HEK293 (cell line): ENCODE results near the gene DDX41.

Source experiments
- CTCF ChIA-PET: fragments of 350-600 bp; formaldehyde crosslinking; extraction: SDS; loops from one replicate; lab custom pipeline; 2021; ENCODE audit warnings: antibody characterized with exemption; lab: Yijun Ruan, JAX
- POLR2A ChIA-PET: fragments of 300-600 bp; formaldehyde crosslinking; extraction: SDS; loops from one replicate; lab custom pipeline; 2020; ENCODE audit warnings: antibody characterized with exemption, inconsistent platforms; lab: Yijun Ruan, JAX
- H3K27ac ChIP-seq: fragments of 200-500 bp; sonication (Bioruptor generic); 2 replicates; pipeline ENCODE4 v1.5.1; 2014; ENCODE audit warnings: low read depth, low read length, control low read depth, inconsistent platforms; ENCODE audit errors: extremely low read depth
- H3K36me3 ChIP-seq, 2 experiments: fragments of 200-500 bp in 1 of 2; sonication (Bioruptor generic) in 1 of 2; 1 replicate in 1 of 2; 2 replicates in 1 of 2; pipeline ENCODE4 v1.5.1; 2014 to 2017; ENCODE audit warnings: inconsistent platforms in 2 of 2, low read length in 2 of 2; ENCODE audit not compliant: control insufficient read depth in 2 of 2, insufficient read depth in 1 of 2
- H3K4me1 ChIP-seq: fragments of 200-500 bp; sonication (Bioruptor generic); 2 replicates; pipeline ENCODE4 v1.5.1; 2014; ENCODE audit warnings: mild to moderate bottlenecking, low read length, inconsistent platforms; ENCODE audit not compliant: control insufficient read depth, insufficient read depth
- H3K4me3 ChIP-seq: 2 replicates; pipeline ENCODE4 v1.5.1; 2011; ENCODE audit warnings: low read depth, mild to moderate bottlenecking, control low read depth, low read length, moderate library complexity
- H3K9me3 ChIP-seq: fragments of 200-500 bp; sonication (Bioruptor generic); 2 replicates; pipeline ENCODE4 v1.5.1; 2014; ENCODE audit warnings: low read depth, low read length, inconsistent platforms; ENCODE audit not compliant: control insufficient read depth, insufficient read depth
- EGR2 ChIP-seq: fragments of 450-650 bp; formaldehyde crosslinking; IDR thresholded peaks from 2 replicates; pipeline ENCODE4 v1.5.1; 2016; ENCODE audit warnings: low read depth, missing biosample characterization, missing genetic modification characterization
- FEZF1 ChIP-seq: fragments of 450-650 bp; formaldehyde crosslinking; IDR thresholded peaks from 2 replicates; pipeline ENCODE4 v1.5.1; 2016; ENCODE audit warnings: missing biosample characterization, missing genetic modification characterization
- IKZF3 ChIP-seq: fragments of 450-650 bp; IDR thresholded peaks from 2 replicates; pipeline ENCODE4 v1.5.0; 2018; ENCODE audit warnings: missing biosample characterization, mild to moderate bottlenecking, missing genetic modification characterization, moderate library complexity
- KLF7 ChIP-seq: fragments of 450-650 bp; formaldehyde crosslinking; IDR thresholded peaks from 2 replicates; pipeline ENCODE4 v1.5.1; 2016; ENCODE audit warnings: missing biosample characterization, missing genetic modification characterization, borderline replicate concordance
- MZF1 ChIP-seq: fragments of 450-650 bp; formaldehyde crosslinking; IDR thresholded peaks from 2 replicates; pipeline ENCODE4 v1.5.1; 2017; ENCODE audit warnings: missing biosample characterization, missing genetic modification characterization, borderline replicate concordance
- SP7 ChIP-seq: fragments of 450-650 bp; formaldehyde crosslinking; IDR thresholded peaks from 2 replicates; pipeline ENCODE4 v1.5.1; 2016; ENCODE audit warnings: missing biosample characterization, missing genetic modification characterization
- WT1 ChIP-seq: fragments of 450-650 bp; formaldehyde crosslinking; IDR thresholded peaks from 2 replicates; pipeline ENCODE4 v1.5.1; 2016; ENCODE audit warnings: missing biosample characterization, missing genetic modification characterization
- ZBTB1 ChIP-seq: fragments of 450-650 bp; formaldehyde crosslinking; IDR thresholded peaks from 2 replicates; pipeline ENCODE4 v1.5.1; 2016; ENCODE audit warnings: missing biosample characterization, missing genetic modification characterization
- ZNF140 ChIP-seq: fragments of 450-650 bp; formaldehyde crosslinking; IDR thresholded peaks from 2 replicates; pipeline ENCODE4 v1.5.1; 2016; ENCODE audit warnings: missing biosample characterization, missing genetic modification characterization
- ZNF174 ChIP-seq: fragments of 450-650 bp; formaldehyde crosslinking; IDR thresholded peaks from 2 replicates; pipeline ENCODE4 v1.5.0; 2017; ENCODE audit warnings: missing biosample characterization, mild to moderate bottlenecking, missing genetic modification characterization
- ZNF211 ChIP-seq: fragments of 450-650 bp; formaldehyde crosslinking; IDR thresholded peaks from 2 replicates; pipeline ENCODE4 v1.5.1; 2016; ENCODE audit warnings: low read depth, missing biosample characterization, missing genetic modification characterization
- ZNF335 ChIP-seq: fragments of 450-650 bp; formaldehyde crosslinking; conservative IDR thresholded peaks from 2 replicates; pipeline ENCODE4 v1.5.1; 2016; ENCODE audit warnings: missing biosample characterization, missing genetic modification characterization
- ZNF341 ChIP-seq: fragments of 450-650 bp; formaldehyde crosslinking; IDR thresholded peaks from 2 replicates; pipeline ENCODE4; 2016; ENCODE audit warnings: low read depth, missing biosample characterization, missing genetic modification characterization
- ZNF350 ChIP-seq: fragments of 450-650 bp; formaldehyde crosslinking; IDR thresholded peaks from 2 replicates; pipeline ENCODE4 v1.5.0; 2017; ENCODE audit warnings: missing biosample characterization, mild to moderate bottlenecking, missing genetic modification characterization
- ZNF37A ChIP-seq: fragments of 450-650 bp; IDR thresholded peaks from 2 replicates; pipeline ENCODE4 v1.5.1; 2018; ENCODE audit warnings: missing biosample characterization, missing genetic modification characterization
- ZNF391 ChIP-seq: fragments of 450-650 bp; formaldehyde crosslinking; IDR thresholded peaks from 2 replicates; pipeline ENCODE4 v1.5.1; 2016; ENCODE audit warnings: low read depth, missing biosample characterization, missing genetic modification characterization, borderline replicate concordance
- ZNF394 ChIP-seq: fragments of 450-650 bp; formaldehyde crosslinking; IDR thresholded peaks from 2 replicates; pipeline ENCODE4 v1.5.1; 2016; ENCODE audit warnings: missing biosample characterization, missing genetic modification characterization, mild to moderate bottlenecking, moderate library complexity, borderline replicate concordance
- ZNF629 ChIP-seq: fragments of 450-650 bp; formaldehyde crosslinking; IDR thresholded peaks from 2 replicates; pipeline ENCODE4 v1.5.1; 2017; ENCODE audit warnings: missing biosample characterization, missing genetic modification characterization
- ZNF768 ChIP-seq: fragments of 450-650 bp; formaldehyde crosslinking; IDR thresholded peaks from 2 replicates; pipeline ENCODE4 v1.5.1; 2018; ENCODE audit warnings: missing biosample characterization, mild to moderate bottlenecking, missing genetic modification characterization
- ZNF791 ChIP-seq: fragments of 450-650 bp; formaldehyde crosslinking; IDR thresholded peaks from 2 replicates; pipeline ENCODE4 v1.5.1; 2016; ENCODE audit warnings: missing biosample characterization, missing genetic modification characterization
- ZSCAN23 ChIP-seq: fragments of 450-650 bp; formaldehyde crosslinking; IDR thresholded peaks from 2 replicates; pipeline ENCODE4 v1.5.1; 2016; ENCODE audit warnings: missing biosample characterization, missing genetic modification characterization
- TF ChIP-seq, protein P1 (sequence below): fragments of 450-650 bp; formaldehyde crosslinking; IDR thresholded peaks from 2 replicates; pipeline ENCODE4 v1.5.1; 2016; ENCODE audit warnings: missing biosample characterization, missing genetic modification characterization
- TF ChIP-seq, protein P2 (sequence below): fragments of 450-650 bp; formaldehyde crosslinking; IDR thresholded peaks from 2 replicates; pipeline ENCODE4 v1.5.1; 2016; ENCODE audit warnings: missing biosample characterization, missing genetic modification characterization
- TF ChIP-seq, protein P3 (sequence below): fragments of 450-650 bp; formaldehyde crosslinking; IDR thresholded peaks from 2 replicates; pipeline ENCODE4 v1.5.1; 2017; ENCODE audit warnings: missing biosample characterization, mild to moderate bottlenecking, missing genetic modification characterization, moderate library complexity
- TF ChIP-seq, protein P4 (sequence below): fragments of 450-650 bp; formaldehyde crosslinking; IDR thresholded peaks from 2 replicates; pipeline ENCODE4 v1.5.1; 2016; ENCODE audit warnings: missing biosample characterization, missing genetic modification characterization, borderline replicate concordance

The DDX41 gene

DNA sequence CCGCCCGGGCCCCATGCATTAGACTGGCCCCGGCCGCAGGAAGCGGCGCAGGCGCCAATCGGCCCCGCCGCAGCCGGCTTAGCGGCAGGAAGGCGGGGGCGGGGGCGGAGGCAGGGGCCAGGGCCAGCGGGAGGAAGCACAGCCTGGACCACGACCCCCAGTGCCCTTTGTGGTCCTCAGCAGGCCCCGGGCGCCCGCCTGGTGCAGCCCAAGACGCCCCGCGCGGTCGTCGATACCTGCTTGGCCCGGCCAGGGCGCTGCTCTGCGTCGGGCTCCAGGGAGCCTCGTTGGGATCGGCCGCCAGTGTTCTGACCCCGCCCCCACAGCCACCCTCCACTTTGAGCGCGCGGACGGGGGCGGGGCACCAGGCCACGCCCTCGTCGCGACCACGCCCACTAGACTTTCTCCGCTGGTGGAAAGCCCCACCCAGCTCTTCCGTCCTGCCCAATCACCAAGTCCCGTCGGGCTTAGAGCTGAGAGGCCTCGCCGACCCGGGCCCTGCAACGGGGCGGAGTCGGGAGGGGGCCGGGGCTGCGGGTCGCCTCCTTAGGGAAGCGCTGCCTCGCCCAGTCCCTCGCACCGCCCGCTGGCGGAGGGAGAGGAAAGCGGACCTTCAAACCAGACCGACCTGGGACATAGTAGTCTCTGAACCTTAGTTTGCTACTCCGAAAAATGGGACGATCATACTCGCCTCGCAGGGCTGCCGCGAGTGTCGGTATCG lies 19.3 kb downstream of the DDX41 start, which contains the start of gene PDLIM7 (continued):
- 0 out of 2 replicates have a peak, but pooled peaks have one; percentile 15 for TF ChIP-seq ZNF391 (tag by site-specific recombination)
- TF ChIP-seq ZSCAN23 = no peak
- no peak for TF ChIP-seq ZBTB1 (tag by site-specific recombination)
- TF ChIP-seq ZNF211 (tag by site-specific recombination) = no peak
- no peak for TF ChIP-seq ZNF350 (tag by site-specific recombination)
- TF ChIP-seq, all 188 proteins: peak for 47

DNA sequence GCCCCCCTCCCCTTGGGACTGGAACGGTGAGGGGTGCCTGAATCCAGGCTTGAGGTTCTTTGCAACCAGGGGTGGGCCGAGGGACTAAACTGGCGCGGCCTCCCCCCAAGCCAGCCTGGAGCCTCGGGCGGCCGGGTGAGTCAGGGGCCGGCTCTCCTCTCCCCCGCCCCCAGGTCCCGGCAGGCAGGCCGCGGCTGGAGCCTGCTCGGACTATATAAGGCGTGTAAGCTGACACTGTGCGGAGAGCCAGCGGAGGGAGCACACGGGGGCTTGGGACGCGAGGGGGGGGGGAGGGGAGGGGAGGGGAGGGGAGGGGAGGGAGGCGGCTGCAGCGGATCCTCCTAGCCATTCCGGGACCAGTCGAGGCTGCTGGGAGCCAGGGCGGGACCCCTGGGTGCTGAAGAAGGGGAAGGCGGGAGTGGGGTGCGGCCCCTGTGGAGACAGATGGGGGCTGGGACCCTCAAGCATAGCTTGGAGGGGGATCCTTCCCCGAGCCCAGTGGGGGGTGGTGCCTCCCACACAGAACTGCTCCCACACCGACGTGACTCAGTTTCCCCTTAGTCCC lies 20.0 kb downstream of the DDX41 start:
- H3K36me3 ChIP-seq = peaks cover 0 to 30% of the 10 kb centered on the region in 2 experiments; a peak in 1 of 3 replicates
- H3K4me3 ChIP-seq = peak overlapping the region; percentile 67
- POLR2A ChIA-PET = interaction anchor here (0.6 to 7.0 kb wide), 25 partner anchors 8 to 707 kb away, joined by 3 to 106 read pairs (median 5); partner anchors contain the start of genes B4GALT7, DBN1, DDX41 and GRK6
- peak overlapping the region; percentile 98 for H3K27ac ChIP-seq
- peaks cover 20% of the 10 kb centered on the region for H3K4me1 ChIP-seq
- CTCF ChIA-PET = interaction anchor here (0.6 to 4.0 kb wide), 10 partner anchors 25 to 1569 kb away, joined by 3 to 23 read pairs (median 4); no protein-coding TSS in a partner anchor
- H3K9me3 ChIP-seq = no peaks in the 10 kb centered on the region
- TF ChIP-seq ZNF394 (tag by site-specific recombination) (no peak), ZNF341 (tag by site-specific recombination) (peak; percentile 77), WT1 (peak; percentile 67), SP7 (tag by site-specific recombination) (no peak), ZNF140 (no peak), IKZF3 (tag by site-specific recombination) (peak; percentile 44), FEZF1 (tag by site-specific recombination) (no peak), ZNF350 (tag by site-specific recombination) (no peak), ZNF335 (tag by site-specific recombination) (peak; percentile 8; the same call in 1 of the 2 replicates), ZNF629 (peak; percentile 22; the same call in 1 of the 2 replicates), ZNF768 (tag by site-specific recombination) (no peak), KLF7 (no peak), MZF1 (tag by site-specific recombination) (no peak), ZNF174 (tag by site-specific recombination) (no peak), ZBTB1 (tag by site-specific recombination) (0 out of 2 replicates have a peak, but pooled peaks have one; percentile 20), ZNF791 (tag by site-specific recombination) (no peak), EGR2 (peak; percentile 39), ZNF37A (no peak)
- TF ChIP-seq, protein P1, sequence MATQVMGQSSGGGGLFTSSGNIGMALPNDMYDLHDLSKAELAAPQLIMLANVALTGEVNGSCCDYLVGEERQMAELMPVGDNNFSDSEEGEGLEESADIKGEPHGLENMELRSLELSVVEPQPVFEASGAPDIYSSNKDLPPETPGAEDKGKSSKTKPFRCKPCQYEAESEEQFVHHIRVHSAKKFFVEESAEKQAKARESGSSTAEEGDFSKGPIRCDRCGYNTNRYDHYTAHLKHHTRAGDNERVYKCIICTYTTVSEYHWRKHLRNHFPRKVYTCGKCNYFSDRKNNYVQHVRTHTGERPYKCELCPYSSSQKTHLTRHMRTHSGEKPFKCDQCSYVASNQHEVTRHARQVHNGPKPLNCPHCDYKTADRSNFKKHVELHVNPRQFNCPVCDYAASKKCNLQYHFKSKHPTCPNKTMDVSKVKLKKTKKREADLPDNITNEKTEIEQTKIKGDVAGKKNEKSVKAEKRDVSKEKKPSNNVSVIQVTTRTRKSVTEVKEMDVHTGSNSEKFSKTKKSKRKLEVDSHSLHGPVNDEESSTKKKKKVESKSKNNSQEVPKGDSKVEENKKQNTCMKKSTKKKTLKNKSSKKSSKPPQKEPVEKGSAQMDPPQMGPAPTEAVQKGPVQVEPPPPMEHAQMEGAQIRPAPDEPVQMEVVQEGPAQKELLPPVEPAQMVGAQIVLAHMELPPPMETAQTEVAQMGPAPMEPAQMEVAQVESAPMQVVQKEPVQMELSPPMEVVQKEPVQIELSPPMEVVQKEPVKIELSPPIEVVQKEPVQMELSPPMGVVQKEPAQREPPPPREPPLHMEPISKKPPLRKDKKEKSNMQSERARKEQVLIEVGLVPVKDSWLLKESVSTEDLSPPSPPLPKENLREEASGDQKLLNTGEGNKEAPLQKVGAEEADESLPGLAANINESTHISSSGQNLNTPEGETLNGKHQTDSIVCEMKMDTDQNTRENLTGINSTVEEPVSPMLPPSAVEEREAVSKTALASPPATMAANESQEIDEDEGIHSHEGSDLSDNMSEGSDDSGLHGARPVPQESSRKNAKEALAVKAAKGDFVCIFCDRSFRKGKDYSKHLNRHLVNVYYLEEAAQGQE (tag by site-specific recombination) = 0 out of 2 replicates have a peak, but pooled peaks have one; percentile 6
- TF ChIP-seq, protein P2, sequence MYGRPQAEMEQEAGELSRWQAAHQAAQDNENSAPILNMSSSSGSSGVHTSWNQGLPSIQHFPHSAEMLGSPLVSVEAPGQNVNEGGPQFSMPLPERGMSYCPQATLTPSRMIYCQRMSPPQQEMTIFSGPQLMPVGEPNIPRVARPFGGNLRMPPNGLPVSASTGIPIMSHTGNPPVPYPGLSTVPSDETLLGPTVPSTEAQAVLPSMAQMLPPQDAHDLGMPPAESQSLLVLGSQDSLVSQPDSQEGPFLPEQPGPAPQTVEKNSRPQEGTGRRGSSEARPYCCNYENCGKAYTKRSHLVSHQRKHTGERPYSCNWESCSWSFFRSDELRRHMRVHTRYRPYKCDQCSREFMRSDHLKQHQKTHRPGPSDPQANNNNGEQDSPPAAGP = peak; percentile 55; the same call in 1 of the 2 replicates
- TF ChIP-seq, protein P3, sequence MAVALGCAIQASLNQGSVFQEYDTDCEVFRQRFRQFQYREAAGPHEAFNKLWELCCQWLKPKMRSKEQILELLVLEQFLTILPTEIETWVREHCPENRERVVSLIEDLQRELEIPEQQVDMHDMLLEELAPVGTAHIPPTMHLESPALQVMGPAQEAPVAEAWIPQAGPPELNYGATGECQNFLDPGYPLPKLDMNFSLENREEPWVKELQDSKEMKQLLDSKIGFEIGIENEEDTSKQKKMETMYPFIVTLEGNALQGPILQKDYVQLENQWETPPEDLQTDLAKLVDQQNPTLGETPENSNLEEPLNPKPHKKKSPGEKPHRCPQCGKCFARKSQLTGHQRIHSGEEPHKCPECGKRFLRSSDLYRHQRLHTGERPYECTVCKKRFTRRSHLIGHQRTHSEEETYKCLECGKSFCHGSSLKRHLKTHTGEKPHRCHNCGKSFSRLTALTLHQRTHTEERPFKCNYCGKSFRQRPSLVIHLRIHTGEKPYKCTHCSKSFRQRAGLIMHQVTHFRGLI (tag by site-specific recombination) = no peak; the same call in 1 of the 2 replicates
- TF ChIP-seq, protein P4, sequence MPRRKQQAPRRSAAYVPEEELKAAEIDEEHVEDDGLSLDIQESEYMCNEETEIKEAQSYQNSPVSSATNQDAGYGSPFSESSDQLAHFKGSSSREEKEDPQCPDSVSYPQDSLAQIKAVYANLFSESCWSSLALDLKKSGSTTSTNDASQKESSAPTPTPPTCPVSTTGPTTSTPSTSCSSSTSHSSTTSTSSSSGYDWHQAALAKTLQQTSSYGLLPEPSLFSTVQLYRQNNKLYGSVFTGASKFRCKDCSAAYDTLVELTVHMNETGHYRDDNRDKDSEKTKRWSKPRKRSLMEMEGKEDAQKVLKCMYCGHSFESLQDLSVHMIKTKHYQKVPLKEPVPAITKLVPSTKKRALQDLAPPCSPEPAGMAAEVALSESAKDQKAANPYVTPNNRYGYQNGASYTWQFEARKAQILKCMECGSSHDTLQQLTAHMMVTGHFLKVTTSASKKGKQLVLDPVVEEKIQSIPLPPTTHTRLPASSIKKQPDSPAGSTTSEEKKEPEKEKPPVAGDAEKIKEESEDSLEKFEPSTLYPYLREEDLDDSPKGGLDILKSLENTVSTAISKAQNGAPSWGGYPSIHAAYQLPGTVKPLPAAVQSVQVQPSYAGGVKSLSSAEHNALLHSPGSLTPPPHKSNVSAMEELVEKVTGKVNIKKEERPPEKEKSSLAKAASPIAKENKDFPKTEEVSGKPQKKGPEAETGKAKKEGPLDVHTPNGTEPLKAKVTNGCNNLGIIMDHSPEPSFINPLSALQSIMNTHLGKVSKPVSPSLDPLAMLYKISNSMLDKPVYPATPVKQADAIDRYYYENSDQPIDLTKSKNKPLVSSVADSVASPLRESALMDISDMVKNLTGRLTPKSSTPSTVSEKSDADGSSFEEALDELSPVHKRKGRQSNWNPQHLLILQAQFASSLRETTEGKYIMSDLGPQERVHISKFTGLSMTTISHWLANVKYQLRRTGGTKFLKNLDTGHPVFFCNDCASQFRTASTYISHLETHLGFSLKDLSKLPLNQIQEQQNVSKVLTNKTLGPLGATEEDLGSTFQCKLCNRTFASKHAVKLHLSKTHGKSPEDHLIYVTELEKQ (tag by site-specific recombination) = no peak
